GM12801 (cell line): ENCODE results near the gene LDHAL6A.

Experiments used
- CTCF ChIP-seq: IDR thresholded peaks from one replicate; pipeline ENCODE4 v1.5.1; 2011; ENCODE audit warnings: control low read depth; ENCODE audit not compliant: insufficient read length; ENCODE audit errors: extremely low read depth

The LDHAL6A gene

DNA sequence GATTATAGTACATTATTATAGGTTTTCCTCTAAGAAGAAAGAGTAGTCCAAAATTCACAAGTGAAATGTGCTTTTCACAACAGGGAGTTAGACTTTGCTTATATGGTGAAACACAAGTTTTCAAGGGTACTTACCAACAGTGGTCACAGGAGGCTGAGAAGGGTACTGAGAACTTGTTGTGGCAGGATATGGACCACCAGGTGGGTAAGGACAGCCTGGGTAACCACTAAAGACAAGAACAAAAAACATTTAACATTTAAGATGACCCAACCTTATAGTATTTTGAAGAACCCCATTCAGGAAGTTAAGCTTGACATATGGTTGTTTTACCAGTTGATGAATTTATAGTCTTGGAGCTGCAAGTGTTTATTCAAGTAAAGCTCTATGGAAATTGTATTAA, 46.7 kb downstream of the LDHAL6A start:
- TF ChIP-seq CTCF = no peak

GRCh38 chr11:18521122-18521521, 65.5 kb downstream of the LDHAL6A start:
- no peak for TF ChIP-seq CTCF

- no peak for TF ChIP-seq CTCF
Measured at GRCh38 chr11:18522388-18522787, 66.7 kb downstream of the LDHAL6A start.

DNA sequence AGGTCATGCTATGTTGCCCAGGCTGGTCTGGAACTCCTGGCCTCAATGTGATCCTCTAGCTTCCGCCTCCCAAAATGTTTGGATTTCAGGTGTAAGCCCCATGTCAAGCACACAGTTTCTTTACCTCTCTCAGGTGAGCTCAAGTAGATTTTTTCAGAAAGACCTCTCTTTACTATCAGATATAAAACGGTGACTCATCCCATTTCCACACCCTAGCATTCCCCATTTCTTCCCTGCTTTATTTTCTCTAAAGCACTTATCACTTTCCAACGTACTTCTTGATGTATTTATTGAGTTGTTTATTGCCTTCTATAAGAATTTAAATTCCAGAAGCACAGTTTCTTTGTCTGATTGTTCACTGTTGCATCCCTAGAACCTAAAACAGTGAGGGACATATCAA, 67.4 kb downstream of the LDHAL6A start:
- TF ChIP-seq CTCF = no peak

- no peak for TF ChIP-seq CTCF
Measured at GRCh38 chr11:18524248-18524647, 68.6 kb downstream of the LDHAL6A start.

- TF ChIP-seq CTCF = no peak
Measured at GRCh38 chr11:18526130-18526520, 70.5 kb downstream of the LDHAL6A start.

DNA sequence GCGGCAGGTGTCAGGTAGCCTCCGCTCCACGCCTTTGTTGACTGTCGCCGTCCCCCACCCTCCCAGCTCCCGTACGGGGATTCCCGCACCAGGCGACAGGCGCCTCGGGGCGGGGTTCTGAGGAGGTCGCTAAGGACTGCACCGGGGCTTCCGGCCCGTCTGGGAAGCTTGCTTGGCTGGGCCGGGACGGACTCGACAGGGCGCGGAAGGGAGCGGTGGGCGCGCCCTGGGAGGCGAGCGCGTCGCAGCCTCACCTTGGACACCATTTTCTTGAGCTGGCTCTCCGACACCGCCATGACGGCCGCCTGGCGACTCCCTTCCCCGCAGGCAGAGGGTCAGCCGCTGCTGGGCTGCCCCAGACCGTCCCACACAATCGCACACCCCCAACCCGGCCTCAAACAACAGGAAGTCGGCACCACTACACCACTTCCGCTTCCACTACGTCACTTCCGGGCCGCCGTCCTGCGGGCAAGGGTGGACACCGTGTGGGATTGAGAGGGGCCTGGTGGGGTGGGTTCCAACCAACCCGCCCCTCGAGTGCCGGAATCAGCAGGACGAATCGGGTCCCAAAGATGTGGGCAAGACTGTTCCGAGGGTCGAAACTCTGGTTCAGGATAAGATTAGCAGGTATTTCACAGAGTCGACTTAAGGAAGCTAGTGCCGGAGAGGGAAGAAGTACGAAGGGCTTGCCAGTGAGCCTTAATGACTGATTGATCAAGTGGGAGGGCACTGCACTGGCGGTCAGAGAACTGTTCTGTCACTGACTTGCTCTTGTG, 71.1 kb downstream of the LDHAL6A start, which contains the start of gene TSG101:
Gene TSG101, minus strand, starts transcription at position 422 of the 776 bp plus-strand sequence. Its CDS starts 126 bp downstream, at position 296.
- TF ChIP-seq CTCF = no peak
